ENCODE data around the gene MYO1H. TPM values are rescaled to one million over a fixed set of nuclear protein-coding genes. Genes with fewer than 3 reads are reported as not detected.
A peak's percentile ranks its signal among the peaks of the same experiment; 100 is the strongest.

The MYO1H gene
- total RNA-seq, 1 experiment from 2014 or later = not detected

DNA sequence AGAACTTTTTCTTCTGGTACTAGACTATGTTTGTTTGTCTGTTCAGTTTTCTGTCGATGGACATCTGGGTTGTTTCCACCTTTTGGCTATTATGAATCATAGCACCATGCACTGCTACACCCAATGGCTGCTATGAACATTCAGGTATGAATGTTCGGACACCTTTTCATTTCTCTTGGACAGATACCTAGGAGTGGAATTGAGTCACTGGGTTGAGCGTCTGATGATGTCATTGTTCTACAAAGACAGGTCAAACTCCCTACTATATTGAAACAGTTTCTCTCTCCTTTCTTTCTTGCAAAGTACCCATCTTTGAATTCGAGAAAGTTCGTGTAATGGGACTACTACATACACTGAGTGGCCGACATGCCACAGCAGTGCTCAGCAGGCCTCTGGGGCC is 84.7 kb downstream of the MYO1H start:
- Histone ChIP-seq H3K9me2 (ENCODE audit: insufficient read depth) (no peaks in the 10 kb centered on the region), H3K79me2 (ENCODE audit: insufficient read depth, low read length) (no peaks in the 10 kb centered on the region), H3K4me1 (ENCODE audit: control insufficient read depth in 1 of 2, insufficient read depth in 2 of 2, low read length in 2 of 2) (peaks cover 0 to 11% of the 10 kb centered on the region in 2 experiments; a peak in 2 of 4 replicates), H2AFZ (ENCODE audit: low read depth, low read length, poor library complexity, severe bottlenecking) (peak overlapping the region; percentile 55), H3K27me3 (ENCODE audit: insufficient read depth, low read length) (no peaks in the 10 kb centered on the region), H3K27ac (ENCODE audit: low read depth, low read length) (no peak overlapping the region), H4K20me1 (ENCODE audit: insufficient read depth) (no peaks in the 10 kb centered on the region), H3K36me3 (ENCODE audit: control insufficient read depth in 1 of 2, insufficient read depth in 2 of 2, low read length in 2 of 2) (no peaks in the 10 kb centered on the region), H3K9ac (ENCODE audit: low read length) (no peak overlapping the region), H3K4me2 (ENCODE audit: low read length) (peak overlapping the region; percentile 34), H3K9me3 (ENCODE audit: control insufficient read depth in 1 of 2, insufficient read depth in 1 of 2, low read depth in 1 of 2, low read length in 2 of 2) (peaks cover 0 to 5% of the 10 kb centered on the region in 2 experiments; a peak in 1 of 4 replicates), H3K4me3 (replicated peaks in 1 of 2; ENCODE audit: low read depth in 1 of 2, low read length in 2 of 2) (no peak overlapping the region)
- no TSS peak for BruUV-seq (replicated peaks)
- intact Hi-C loops (cut with micrococcal nuclease) = loop anchor here (2.0 kb wide), 1 partner anchor 44 kb away; the partner anchor contains the start of genes KCTD10 and UBE3B
- POLR2A ChIA-PET = no interaction called here
- RAD21 ChIA-PET (ENCODE audit: low non-redundant PET in 1 of 2, low total read pairs in 2 of 2, uncharacterized antibody in 2 of 2, unreplicated experiment in 2 of 2) = interaction anchor here (0.6 to 1.9 kb wide), 3 partner anchors 30 to 413 kb away, joined by 3 to 4 read pairs (median 3); no protein-coding TSS in a partner anchor
- TF ChIP-seq SP1 (IDR thresholded peaks at IDR 0.05; ENCODE audit: low read depth) (no peak), JUND (IDR thresholded peaks at IDR 0.05) (no peak), POLR2A (IDR thresholded peaks at IDR 0.05; ENCODE audit: borderline replicate concordance, extremely low read depth, insufficient read depth, insufficient read length) (no peak), CEBPB (IDR thresholded peaks at IDR 0.05; ENCODE audit: low read depth) (no peak), CBX3 (IDR thresholded peaks at IDR 0.05; ENCODE audit: low read depth) (no peak), FOSL1 (IDR thresholded peaks at IDR 0.05; ENCODE audit: low read depth) (no peak), EZH2 (IDR thresholded peaks at IDR 0.05) (no peak)
- TF ChIP-seq, protein P1, sequence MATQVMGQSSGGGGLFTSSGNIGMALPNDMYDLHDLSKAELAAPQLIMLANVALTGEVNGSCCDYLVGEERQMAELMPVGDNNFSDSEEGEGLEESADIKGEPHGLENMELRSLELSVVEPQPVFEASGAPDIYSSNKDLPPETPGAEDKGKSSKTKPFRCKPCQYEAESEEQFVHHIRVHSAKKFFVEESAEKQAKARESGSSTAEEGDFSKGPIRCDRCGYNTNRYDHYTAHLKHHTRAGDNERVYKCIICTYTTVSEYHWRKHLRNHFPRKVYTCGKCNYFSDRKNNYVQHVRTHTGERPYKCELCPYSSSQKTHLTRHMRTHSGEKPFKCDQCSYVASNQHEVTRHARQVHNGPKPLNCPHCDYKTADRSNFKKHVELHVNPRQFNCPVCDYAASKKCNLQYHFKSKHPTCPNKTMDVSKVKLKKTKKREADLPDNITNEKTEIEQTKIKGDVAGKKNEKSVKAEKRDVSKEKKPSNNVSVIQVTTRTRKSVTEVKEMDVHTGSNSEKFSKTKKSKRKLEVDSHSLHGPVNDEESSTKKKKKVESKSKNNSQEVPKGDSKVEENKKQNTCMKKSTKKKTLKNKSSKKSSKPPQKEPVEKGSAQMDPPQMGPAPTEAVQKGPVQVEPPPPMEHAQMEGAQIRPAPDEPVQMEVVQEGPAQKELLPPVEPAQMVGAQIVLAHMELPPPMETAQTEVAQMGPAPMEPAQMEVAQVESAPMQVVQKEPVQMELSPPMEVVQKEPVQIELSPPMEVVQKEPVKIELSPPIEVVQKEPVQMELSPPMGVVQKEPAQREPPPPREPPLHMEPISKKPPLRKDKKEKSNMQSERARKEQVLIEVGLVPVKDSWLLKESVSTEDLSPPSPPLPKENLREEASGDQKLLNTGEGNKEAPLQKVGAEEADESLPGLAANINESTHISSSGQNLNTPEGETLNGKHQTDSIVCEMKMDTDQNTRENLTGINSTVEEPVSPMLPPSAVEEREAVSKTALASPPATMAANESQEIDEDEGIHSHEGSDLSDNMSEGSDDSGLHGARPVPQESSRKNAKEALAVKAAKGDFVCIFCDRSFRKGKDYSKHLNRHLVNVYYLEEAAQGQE (IDR thresholded peaks at IDR 0.05; ENCODE audit: low read depth) = no peak
- TF ChIP-seq, protein P2, sequence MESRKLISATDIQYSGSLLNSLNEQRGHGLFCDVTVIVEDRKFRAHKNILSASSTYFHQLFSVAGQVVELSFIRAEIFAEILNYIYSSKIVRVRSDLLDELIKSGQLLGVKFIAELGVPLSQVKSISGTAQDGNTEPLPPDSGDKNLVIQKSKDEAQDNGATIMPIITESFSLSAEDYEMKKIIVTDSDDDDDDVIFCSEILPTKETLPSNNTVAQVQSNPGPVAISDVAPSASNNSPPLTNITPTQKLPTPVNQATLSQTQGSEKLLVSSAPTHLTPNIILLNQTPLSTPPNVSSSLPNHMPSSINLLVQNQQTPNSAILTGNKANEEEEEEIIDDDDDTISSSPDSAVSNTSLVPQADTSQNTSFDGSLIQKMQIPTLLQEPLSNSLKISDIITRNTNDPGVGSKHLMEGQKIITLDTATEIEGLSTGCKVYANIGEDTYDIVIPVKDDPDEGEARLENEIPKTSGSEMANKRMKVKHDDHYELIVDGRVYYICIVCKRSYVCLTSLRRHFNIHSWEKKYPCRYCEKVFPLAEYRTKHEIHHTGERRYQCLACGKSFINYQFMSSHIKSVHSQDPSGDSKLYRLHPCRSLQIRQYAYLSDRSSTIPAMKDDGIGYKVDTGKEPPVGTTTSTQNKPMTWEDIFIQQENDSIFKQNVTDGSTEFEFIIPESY (IDR thresholded peaks at IDR 0.05; ENCODE audit: extremely low read depth, insufficient replicate concordance, low read length) = no peak
- CTCF ChIA-PET = interaction anchor here (0.9 to 2.6 kb wide), 18 partner anchors 11 to 413 kb away, joined by 3 to 19 read pairs (median 4); partner anchors contain the start of genes FOXN4, MMAB and MVK
- ATAC-seq (no peak), DNase-seq (ENCODE audit: low read depth, low spot score) (no peak)

Measured in HCT116 (cell line).